GM18505 (cell line): ENCODE measurements around the gene SLC2A11.

Source experiments
- ATAC-seq: cut with Tn5 transposase; IDR thresholded peaks from one replicate; pipeline ENCODE4 v1.9.1; 2021; ENCODE audit not compliant: unreplicated experiment
- POLR2A ChIP-seq: IDR thresholded peaks from 4 replicates; pipeline ENCODE4 v1.6.1; 2011; ENCODE audit warnings: borderline replicate concordance; ENCODE audit not compliant: insufficient read depth, insufficient read length; ENCODE audit errors: extremely low read depth

The SLC2A11 gene

DNA sequence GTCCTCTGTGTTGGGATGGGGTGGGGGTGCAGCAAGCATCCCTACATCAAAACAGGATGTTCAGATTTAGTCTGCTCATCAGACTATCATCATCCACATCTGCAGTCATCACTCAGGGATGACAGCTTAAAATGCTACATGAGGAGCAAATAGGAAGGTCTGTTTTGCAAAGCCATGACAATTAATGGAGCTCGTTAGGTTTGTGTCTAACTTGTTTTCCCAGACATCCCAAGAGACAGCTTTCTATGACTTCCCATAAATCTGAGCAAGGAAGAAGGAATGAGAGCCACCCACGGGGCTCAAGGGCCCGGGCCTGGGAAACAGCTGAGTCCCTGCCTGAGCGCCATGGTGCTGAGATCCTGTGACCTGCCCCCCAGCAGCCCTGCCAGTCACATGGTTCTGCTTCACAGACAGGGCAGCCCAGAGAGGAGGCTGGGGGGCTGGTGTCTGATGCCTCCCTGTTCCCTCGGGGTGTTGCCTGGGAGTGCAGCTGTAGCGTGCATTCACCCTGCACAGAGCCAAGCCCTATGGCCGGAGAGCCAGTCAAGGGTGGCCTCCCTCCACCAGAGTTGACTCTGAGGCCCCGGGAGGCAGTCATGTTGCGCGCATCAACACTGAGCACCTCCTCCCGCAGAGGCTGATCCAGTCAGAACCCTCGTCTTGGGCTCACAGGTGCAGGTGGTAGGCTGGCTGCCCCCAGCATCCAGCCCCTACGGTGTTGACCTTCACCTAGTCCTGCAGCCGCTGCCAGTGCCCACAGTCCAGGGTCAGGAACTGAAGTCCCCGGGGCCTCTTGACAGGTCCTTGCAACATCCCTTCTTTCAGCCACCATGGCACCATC, 30.9 kb upstream of the SLC2A11 start:
- no peak for TF ChIP-seq POLR2A
- no peak for ATAC-seq

- TF ChIP-seq POLR2A: no peak
- no peak for ATAC-seq
These were observed 30.2 kb upstream of the SLC2A11 start for GRCh38 chr22:23827351-23827995.

GRCh38 chr22:23828800-23829680, 28.6 kb upstream of the SLC2A11 start:
- no peak for TF ChIP-seq POLR2A
- ATAC-seq: no peak

GRCh38 chr22:23829845-23830372, 27.8 kb upstream of the SLC2A11 start:
- no peak for TF ChIP-seq POLR2A
- no peak for ATAC-seq

DNA sequence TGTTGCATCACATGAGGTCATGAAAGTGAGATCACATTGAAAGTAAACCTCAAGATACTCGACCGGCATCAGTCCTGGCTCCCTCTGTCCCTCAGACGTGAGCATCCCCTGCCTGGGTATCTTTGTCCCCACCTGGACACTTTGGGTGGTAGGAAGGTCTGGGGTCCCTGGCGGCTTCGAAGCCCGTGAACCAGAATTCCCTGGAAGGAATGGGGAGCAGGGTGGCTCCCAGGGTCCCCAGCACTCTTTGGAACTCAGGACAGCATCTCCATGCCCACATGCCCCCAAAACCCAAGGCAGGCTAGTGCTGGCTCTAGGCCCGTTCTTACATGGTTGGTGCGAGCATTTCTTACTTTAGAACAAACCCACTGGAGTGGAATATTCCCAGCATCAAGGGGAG, 26.4 kb upstream of the SLC2A11 start:
- TF ChIP-seq POLR2A: no peak
- ATAC-seq: no peak

- no peak for ATAC-seq
- no peak for TF ChIP-seq POLR2A
These were observed 25.9 kb upstream of the SLC2A11 start for GRCh38 chr22:23831781-23832180.

GRCh38 chr22:23832226-23833016, 25.3 kb upstream of the SLC2A11 start:
- TF ChIP-seq POLR2A: no peak
- no peak for ATAC-seq

GRCh38 chr22:23833017-23833751, 24.5 kb upstream of the SLC2A11 start:
- ATAC-seq: no peak
- TF ChIP-seq POLR2A: no peak

DNA sequence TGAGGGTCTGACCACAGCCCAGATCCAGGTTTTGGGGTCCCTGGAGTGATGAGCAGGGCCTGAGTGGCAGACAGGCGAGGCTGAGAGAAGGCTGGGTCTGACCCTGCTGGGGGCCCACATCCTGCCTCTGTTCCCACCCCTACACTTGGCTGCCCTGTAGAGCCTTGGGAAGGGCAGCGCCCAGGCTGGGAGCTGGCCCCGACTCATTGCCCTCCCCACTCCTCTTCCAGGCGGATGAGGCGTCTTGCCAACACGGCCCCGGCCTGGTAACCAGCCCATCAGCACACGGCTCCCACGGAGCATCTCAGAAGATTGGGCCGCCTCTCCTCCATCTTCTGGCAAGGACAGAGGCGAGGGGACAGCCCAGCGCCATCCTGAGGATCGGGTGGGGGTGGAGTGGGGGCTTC, 23.8 kb upstream of the SLC2A11 start:
- ATAC-seq: no peak
- TF ChIP-seq POLR2A: no peak

DNA sequence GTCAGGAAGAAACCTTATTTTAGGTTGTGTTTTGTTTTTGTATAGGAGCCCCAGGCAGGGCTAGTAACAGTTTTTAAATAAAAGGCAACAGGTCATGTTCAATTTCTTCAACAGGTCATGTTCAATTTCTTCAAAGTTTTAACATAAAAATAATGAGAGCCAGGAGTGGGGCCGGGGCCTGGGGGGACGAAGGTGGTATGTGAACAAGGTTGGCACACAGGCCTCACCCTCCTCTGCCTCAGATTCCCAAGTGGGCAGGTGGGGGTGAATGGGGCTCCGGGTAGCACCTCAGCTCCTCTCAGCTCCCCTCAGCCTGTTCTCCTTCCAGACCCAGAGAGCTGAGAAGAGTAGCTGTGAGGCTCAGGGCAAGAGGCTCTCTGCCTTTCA, 23.3 kb upstream of the SLC2A11 start:
- ATAC-seq: no peak
- TF ChIP-seq POLR2A: no peak

DNA sequence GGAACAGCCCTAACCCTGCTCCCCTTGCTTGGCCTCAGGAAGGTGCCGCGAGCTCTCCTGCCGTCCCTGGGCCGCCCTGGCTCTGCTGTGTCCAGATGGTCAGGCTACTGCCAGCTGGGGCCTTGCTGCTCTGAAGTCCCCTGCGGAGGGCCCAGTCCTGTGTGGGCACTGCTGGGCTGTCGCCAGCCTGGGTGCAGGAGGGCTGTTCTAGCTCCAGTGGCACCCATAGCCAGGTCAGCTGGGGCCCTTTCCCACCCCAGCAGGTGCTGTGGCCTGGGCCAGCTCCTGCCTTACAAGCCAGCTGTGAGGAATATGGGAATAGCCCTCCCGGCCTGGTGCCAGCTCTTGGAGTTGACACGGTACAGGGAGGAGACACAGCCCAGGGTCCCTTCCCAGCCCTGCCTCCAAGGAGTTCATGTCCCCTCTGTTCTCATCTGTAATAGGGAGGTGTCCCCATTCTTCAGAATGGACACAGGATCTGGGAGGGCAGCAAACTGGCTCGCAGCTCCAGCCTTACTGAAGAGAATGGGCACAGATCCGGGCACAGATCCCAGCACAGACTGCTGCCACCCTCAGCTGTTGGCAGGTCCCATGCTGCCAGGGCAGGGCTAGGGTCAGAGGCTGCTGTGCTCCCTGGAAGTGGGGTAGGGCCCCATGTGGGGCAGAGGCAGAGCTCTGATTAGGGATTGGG, 22.7 kb upstream of the SLC2A11 start:
- no peak for ATAC-seq
- TF ChIP-seq POLR2A: no peak
